Measurements from ENCODE around the gene ZFP3.

DNA sequence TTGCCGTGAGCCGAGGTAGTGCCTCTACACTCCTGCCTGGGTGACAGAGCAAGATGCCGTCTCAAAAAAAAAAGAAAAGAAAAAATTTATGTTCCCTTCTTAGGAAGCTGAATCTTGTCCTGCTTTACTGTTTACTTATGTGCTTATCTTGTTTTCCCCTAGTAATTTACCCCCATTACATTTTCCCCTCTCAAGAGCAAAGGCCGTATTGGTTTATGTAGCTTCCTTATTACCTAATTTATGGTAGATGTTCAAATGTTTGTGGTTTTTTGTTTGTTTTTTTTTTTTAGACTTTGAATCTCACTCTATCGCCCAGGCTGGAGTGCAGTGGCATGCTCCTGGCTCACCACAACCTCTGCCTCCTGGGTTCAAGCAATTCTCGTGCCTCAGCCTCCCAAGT lies 32.8 kb upstream of the ZFP3 start:
- no peak for TF ChIP-seq POLR2AphosphoS5 (IDR thresholded peaks at IDR 0.05; ENCODE audit: borderline replicate concordance, low read depth, low read length)
- TF ChIP-seq EZH2 (IDR thresholded peaks at IDR 0.05) = no peak
- no peak for TF ChIP-seq FOXP2 (optimal IDR thresholded peaks at IDR 0.05; ENCODE audit: control extremely low read depth, extremely low read length, insufficient read depth)

All from SK-N-MC (cell line).